Gastrocnemius medialis (tissue), 4 donors: ENCODE measurements around the gene RIN3. TPM values are rescaled to one million over a fixed set of nuclear protein-coding genes. Genes with fewer than 3 reads are reported as not detected.
"Not testable (repeated sequence)": the region's sequence is repeated elsewhere in the genome, so short reads cannot be mapped to it uniquely, and the experiment has no call there.

Source experiments
- ATAC-seq, 2 donors: fragments of 150-250 bp; one replicate each; pipeline ENCODE4 v1.9.1; 2016
- DNase-seq, 2 donors: peaks; one replicate each; pipeline ENCODE4 v3.0.0-alpha.2; 2019
- H3K27ac ChIP-seq, 4 donors: fragments of 200-600 bp; sonication (generic); 1 replicate in 1 of 4; 2 replicates in 3 of 4; pipeline ENCODE4 v1.5.1; 2016 to 2018; ENCODE audit warnings: mild to moderate bottlenecking in 2 of 4, moderate library complexity in 1 of 4
- H3K27me3 ChIP-seq, 3 donors: fragments of 200-600 bp; sonication (generic) in 2 of 3; 1 replicate in 1 of 3; 2 replicates in 2 of 3; pipeline versions ENCODE4 v1.5.1 to v1.6.0; 2016 to 2019; ENCODE audit warnings: mild to moderate bottlenecking in 1 of 3, moderate library complexity in 1 of 3
- H3K36me3 ChIP-seq, 2 donors: fragments of 200-600 bp; sonication (generic) in 1 of 2; one replicate each; pipeline ENCODE4 v1.5.1; 2017 to 2018
- H3K4me1 ChIP-seq, 2 donors: fragments of 200-600 bp; sonication (generic) in 1 of 2; one replicate each; pipeline ENCODE4 v1.5.1; 2016 to 2017; ENCODE audit warnings: mild to moderate bottlenecking in 2 of 2
- H3K4me3 ChIP-seq, 4 donors: fragments of 200-600 bp; sonication (generic) in 3 of 4; 1 replicate in 1 of 4; 2 replicates in 3 of 4; pipeline ENCODE4 v1.5.1; 2016 to 2019; ENCODE audit warnings: mild to moderate bottlenecking in 2 of 4
- H3K9me3 ChIP-seq, 3 donors: fragments of 200-600 bp; sonication (generic) in 2 of 3; 1 replicate in 1 of 3; 2 replicates in 2 of 3; pipeline ENCODE4 v1.5.1; 2016 to 2019
- POLR2A ChIP-seq, 2 donors: fragments of 450-650 bp; IDR thresholded peaks; one replicate each; pipeline ENCODE4 v1.6.1; 2017; ENCODE audit warnings: antibody characterized with exemption in 2 of 2, mild to moderate bottlenecking in 2 of 2, moderate library complexity in 2 of 2
- in situ Hi-C, 4 donors: fragments of 200-750 bp; cut with MboI; loops; one replicate each; pipeline versions ENCODE4 v1.15.0 to v1.8.0; 2017; ENCODE audit warnings: low sequenced_read_pairs in 4 of 4
- intact Hi-C: fragments of 100-400 bp; cut with DNase I; formaldehyde crosslinking; loops from one replicate; pipeline ENCODE4 v1.15.1; 2023; ENCODE audit warnings: low total_unique reads
- total RNA-seq, 4 donors: library from RNA; depleted of rRNA; stranded (reverse); fragments of >200 nt; gene quantifications; one replicate each; pipeline versions ENCODE4 v1.1.0 to v1.2.3, GENCODE V29; 2016
- TF ChIP-seq, protein P1 (sequence below), 5 experiments: fragments of 450-650 bp in 3 of 5; fragments of 200-600 bp in 2 of 5; sonication (generic) in 2 of 5; IDR thresholded peaks in 4 of 5; conservative IDR thresholded peaks in 1 of 5; 1 replicate in 4 of 5; 2 replicates in 1 of 5; pipeline ENCODE4 v1.5.1; 2016 to 2019; ENCODE audit warnings: antibody characterized with exemption in 5 of 5, mild to moderate bottlenecking in 3 of 5, moderate library complexity in 3 of 5

Gene RIN3
- total RNA-seq, 4 donors from 2014 or later = 2.1 to 3.7 (median 2.6) TPM

GRCh38 chr14:92532490-92533163 lies 19.0 kb downstream of the RIN3 start:
- peak overlapping the region in 1 of 4 donors; percentile 9 for H3K27ac ChIP-seq
- no peak overlapping the region for H3K4me3 ChIP-seq
- ATAC-seq = no peak
- H3K27me3 ChIP-seq = no peaks in the 10 kb centered on the region
- no peaks in the 10 kb centered on the region for H3K9me3 ChIP-seq
- in situ Hi-C loops = no loop called here
- no peak for DNase-seq
- intact Hi-C loops = no loop called here
- H3K4me1 ChIP-seq = no peaks in the 10 kb centered on the region
- TF ChIP-seq, protein P1, sequence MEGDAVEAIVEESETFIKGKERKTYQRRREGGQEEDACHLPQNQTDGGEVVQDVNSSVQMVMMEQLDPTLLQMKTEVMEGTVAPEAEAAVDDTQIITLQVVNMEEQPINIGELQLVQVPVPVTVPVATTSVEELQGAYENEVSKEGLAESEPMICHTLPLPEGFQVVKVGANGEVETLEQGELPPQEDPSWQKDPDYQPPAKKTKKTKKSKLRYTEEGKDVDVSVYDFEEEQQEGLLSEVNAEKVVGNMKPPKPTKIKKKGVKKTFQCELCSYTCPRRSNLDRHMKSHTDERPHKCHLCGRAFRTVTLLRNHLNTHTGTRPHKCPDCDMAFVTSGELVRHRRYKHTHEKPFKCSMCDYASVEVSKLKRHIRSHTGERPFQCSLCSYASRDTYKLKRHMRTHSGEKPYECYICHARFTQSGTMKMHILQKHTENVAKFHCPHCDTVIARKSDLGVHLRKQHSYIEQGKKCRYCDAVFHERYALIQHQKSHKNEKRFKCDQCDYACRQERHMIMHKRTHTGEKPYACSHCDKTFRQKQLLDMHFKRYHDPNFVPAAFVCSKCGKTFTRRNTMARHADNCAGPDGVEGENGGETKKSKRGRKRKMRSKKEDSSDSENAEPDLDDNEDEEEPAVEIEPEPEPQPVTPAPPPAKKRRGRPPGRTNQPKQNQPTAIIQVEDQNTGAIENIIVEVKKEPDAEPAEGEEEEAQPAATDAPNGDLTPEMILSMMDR (IDR thresholded peaks at IDR 0.05 in 4 of 5, conservative IDR thresholded peaks at IDR 0.05 in 1 of 5) = no peak
- TF ChIP-seq POLR2A (IDR thresholded peaks at IDR 0.05) = no peak
- no peaks in the 10 kb centered on the region for H3K36me3 ChIP-seq

- Histone ChIP-seq H3K36me3 (no peaks in the 10 kb centered on the region), H3K4me3 (no peak overlapping the region), H3K27me3 (no peaks in the 10 kb centered on the region), H3K27ac (no peak overlapping the region), H3K9me3 (no peaks in the 10 kb centered on the region), H3K4me1 (peaks cover 7 to 9% of the 10 kb centered on the region in 2 donors)
- intact Hi-C loops = no loop called here
- in situ Hi-C loops = no loop called here
- no peak for ATAC-seq
- no peak for DNase-seq
- TF ChIP-seq, protein P1 (IDR thresholded peaks at IDR 0.05 in 4 of 5, conservative IDR thresholded peaks at IDR 0.05 in 1 of 5) = no peak
- TF ChIP-seq POLR2A (IDR thresholded peaks at IDR 0.05) = no peak
Measured at GRCh38 chr14:92534932-92535643, 21.5 kb downstream of the RIN3 start.

GRCh38 chr14:92536231-92536630 lies 22.6 kb downstream of the RIN3 start:
- H3K9me3 ChIP-seq, ATAC-seq, H3K27me3 ChIP-seq, intact Hi-C loops, H3K36me3 ChIP-seq, DNase-seq, H3K27ac ChIP-seq, in situ Hi-C loops, H3K4me3 ChIP-seq: not testable (repeated sequence)
- H3K4me1 ChIP-seq = peaks cover 11 to 12% of the 10 kb centered on the region in 2 donors

DNA sequence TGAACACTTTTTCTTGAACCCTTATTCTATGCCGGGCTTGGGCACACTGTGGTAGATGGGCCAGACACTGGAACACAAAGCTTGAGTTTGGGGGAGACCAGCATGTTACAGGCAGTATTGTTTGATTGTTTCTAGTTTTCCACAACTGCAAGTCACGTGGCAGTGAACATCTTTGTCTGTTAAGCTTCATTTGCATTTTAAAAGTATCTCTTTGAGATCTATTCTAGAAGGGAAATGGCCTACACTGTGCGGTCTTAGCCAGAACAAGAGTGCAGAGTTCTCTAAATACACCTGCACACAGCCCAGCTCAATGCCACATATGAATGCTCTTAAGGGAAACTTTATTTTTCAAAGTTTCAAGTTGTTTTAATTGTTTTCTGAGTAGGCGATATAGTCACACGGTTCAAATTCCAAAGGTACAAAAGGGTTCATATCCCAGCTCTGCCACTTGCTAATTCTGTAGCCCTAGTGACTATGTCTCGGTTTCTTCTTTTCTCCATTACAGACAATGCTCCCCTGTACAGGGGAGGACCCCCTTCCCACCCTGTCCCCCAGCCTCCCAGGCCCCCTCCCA lies 24.9 kb downstream of the RIN3 start:
- H3K27me3 ChIP-seq = no peaks in the 10 kb centered on the region
- in situ Hi-C loops (no loop called here), intact Hi-C loops (no loop called here)
- H3K36me3 ChIP-seq = no peaks in the 10 kb centered on the region
- no peak overlapping the region for H3K4me3 ChIP-seq
- DNase-seq = no peak
- H3K4me1 ChIP-seq = peaks cover 11 to 12% of the 10 kb centered on the region in 2 donors
- TF ChIP-seq, protein P1 (IDR thresholded peaks at IDR 0.05 in 4 of 5, conservative IDR thresholded peaks at IDR 0.05 in 1 of 5) = no peak
- TF ChIP-seq POLR2A (IDR thresholded peaks at IDR 0.05) = no peak
- H3K9me3 ChIP-seq = no peaks in the 10 kb centered on the region
- H3K27ac ChIP-seq = peak overlapping the region in 3 of 4 donors; percentile 22 to 75 (median 70)
- ATAC-seq = no peak

DNA sequence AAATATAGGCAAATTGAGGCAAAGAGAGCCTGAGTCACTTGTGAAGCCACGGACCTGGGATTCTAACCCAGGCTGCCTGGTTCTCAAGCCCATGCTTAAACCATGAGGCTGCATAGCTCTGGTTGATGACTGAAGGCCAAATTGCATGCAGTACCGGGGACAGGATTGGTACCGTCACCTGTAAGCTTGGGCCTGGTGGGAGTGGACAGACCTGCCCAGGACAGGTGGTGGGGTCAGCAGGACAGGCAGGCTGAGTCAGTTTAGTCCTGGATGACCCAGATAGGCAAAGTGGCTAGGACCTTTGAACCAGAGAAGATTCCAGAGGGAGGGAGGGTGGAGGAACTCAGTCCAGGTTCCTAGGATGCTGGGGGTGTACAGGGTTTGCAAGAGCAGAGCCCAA lies 25.8 kb downstream of the RIN3 start:
- in situ Hi-C loops = no loop called here
- no peaks in the 10 kb centered on the region for H3K9me3 ChIP-seq
- no peaks in the 10 kb centered on the region for H3K27me3 ChIP-seq
- intact Hi-C loops = no loop called here
- H3K4me1 ChIP-seq = peaks cover 11 to 12% of the 10 kb centered on the region in 2 donors
- no peaks in the 10 kb centered on the region for H3K36me3 ChIP-seq
- no peak for TF ChIP-seq POLR2A (IDR thresholded peaks at IDR 0.05)
- TF ChIP-seq, protein P1 (IDR thresholded peaks at IDR 0.05 in 4 of 5, conservative IDR thresholded peaks at IDR 0.05 in 1 of 5) = no peak
- no peak overlapping the region for H3K4me3 ChIP-seq
- ATAC-seq (no peak), DNase-seq (no peak)
- H3K27ac ChIP-seq = peak overlapping the region; percentile 70 to 75 (median 72)
